Suppressor macrophage treated with lipopolysaccharide for 4 hours (primary cell): ENCODE measurements around the gene SLC2A3.
"Not testable (repeated sequence)": the region's sequence is repeated elsewhere in the genome, so short reads cannot be mapped to it uniquely, and the experiment has no call there.

Source experiments
- DNase-seq: peaks from one replicate; pipeline ENCODE4 v3.0.0-alpha.2; 2020

Gene SLC2A3

GRCh38 chr12:7935590-7936581 is at the start of gene SLC2A3:
TSS of gene SLC2A3 (minus strand) at chr12:7936187. CDS start at chr12:7936034, 153 bp downstream.
- DNase-seq = peak; percentile 93

GRCh38 chr12:7984900-7985299 is 48.9 kb upstream of the SLC2A3 start:
- DNase-seq = no peak

- not testable (repeated sequence) for DNase-seq
These were observed 47.5 kb upstream of the SLC2A3 start for GRCh38 chr12:7983460-7983859.

- not testable (repeated sequence) for DNase-seq
These were observed 47.0 kb upstream of the SLC2A3 start for GRCh38 chr12:7983019-7983418.

GRCh38 chr12:7982332-7982735 is 46.3 kb upstream of the SLC2A3 start:
- not testable (repeated sequence) for DNase-seq

GRCh38 chr12:7981446-7981845 is 45.5 kb upstream of the SLC2A3 start:
- DNase-seq = no peak

GRCh38 chr12:7977351-7978124 is 41.6 kb upstream of the SLC2A3 start:
- not testable (repeated sequence) for DNase-seq

GRCh38 chr12:7973457-7973825 is 37.5 kb upstream of the SLC2A3 start:
- DNase-seq = no peak

GRCh38 chr12:7972734-7973456 is 36.9 kb upstream of the SLC2A3 start:
- DNase-seq = no peak

- DNase-seq = not testable (repeated sequence)
These were observed 36.3 kb upstream of the SLC2A3 start for GRCh38 chr12:7972269-7972668.

GRCh38 chr12:7971765-7972164 is 35.8 kb upstream of the SLC2A3 start:
- not testable (repeated sequence) for DNase-seq

- DNase-seq = peak; percentile 96
These were observed 34.7 kb upstream of the SLC2A3 start for GRCh38 chr12:7970475-7971252.

- DNase-seq = peak; percentile 95
These were observed 30.6 kb upstream of the SLC2A3 start for GRCh38 chr12:7966563-7966962.

GRCh38 chr12:7964669-7965068 is 28.7 kb upstream of the SLC2A3 start:
- not testable (repeated sequence) for DNase-seq

GRCh38 chr12:7961395-7962178 is 25.6 kb upstream of the SLC2A3 start:
- no peak for DNase-seq

- DNase-seq = peak; percentile 25
These were observed 23.7 kb upstream of the SLC2A3 start for GRCh38 chr12:7959701-7960121.

GRCh38 chr12:7959278-7959677 is 23.3 kb upstream of the SLC2A3 start:
- DNase-seq = no peak

- DNase-seq = not testable (repeated sequence)
These were observed 18.9 kb upstream of the SLC2A3 start for GRCh38 chr12:7954877-7955276.

GRCh38 chr12:7954418-7954817 is 18.4 kb upstream of the SLC2A3 start:
- DNase-seq = not testable (repeated sequence)

- DNase-seq = not testable (repeated sequence)
These were observed 17.9 kb upstream of the SLC2A3 start for GRCh38 chr12:7953912-7954311.

- no peak for DNase-seq
These were observed 15.7 kb upstream of the SLC2A3 start for GRCh38 chr12:7951671-7952070.
